Calu3 (cell line): ENCODE results near the gene ERGIC2. TPM values are rescaled to one million over a fixed set of nuclear protein-coding genes. Genes with fewer than 3 reads are reported as not detected.

Experiments used
- BruUV-seq: library from RNA; stranded (reverse); fragments of 400-500 nt; replicated peaks from 2 replicates; lab custom pipeline; 2021; lab: Mats Ljungman, UMichigan
- CTCF ChIA-PET: fragments of 300-600 bp; sonication (Branson Sonifier 250); formaldehyde crosslinking; loops from one replicate; lab custom pipeline; 2022; ENCODE audit warnings: antibody characterized with exemption; lab: Charles Lee
- DNase-seq: peaks from one replicate; pipeline ENCODE4 v3.0.0; 2022
- H3K27ac Mint-ChIP-seq: one replicate; pipeline ENCODE4 v1.8.0; 2022; ENCODE audit warnings: mixed read lengths; ENCODE audit not compliant: unreplicated experiment
- H3K27me3 Mint-ChIP-seq: one replicate; pipeline ENCODE4 v1.8.0; 2022; ENCODE audit warnings: mixed read lengths; ENCODE audit not compliant: unreplicated experiment
- H3K36me3 Mint-ChIP-seq: one replicate; pipeline ENCODE4 v1.8.0; 2022; ENCODE audit warnings: mild to moderate bottlenecking, moderate library complexity, mixed read lengths; ENCODE audit not compliant: insufficient read depth, unreplicated experiment
- H3K4me1 Mint-ChIP-seq: one replicate; pipeline ENCODE4 v1.8.0; 2022; ENCODE audit warnings: mild to moderate bottlenecking, low read depth, mixed read lengths; ENCODE audit not compliant: unreplicated experiment
- H3K4me3 Mint-ChIP-seq: one replicate; pipeline ENCODE4 v1.8.0; 2022; ENCODE audit warnings: mild to moderate bottlenecking, low read depth, moderate library complexity, mixed read lengths; ENCODE audit not compliant: unreplicated experiment
- H3K9me3 Mint-ChIP-seq: one replicate; pipeline ENCODE4 v1.8.0; 2022; ENCODE audit warnings: low read depth, mixed read lengths; ENCODE audit not compliant: unreplicated experiment
- intact Hi-C: fragments of 100-400 bp; cut with micrococcal nuclease; formaldehyde crosslinking; loops from one replicate; pipeline ENCODE4 v1.10.0; 2022; ENCODE audit not compliant: unreplicated experiment
- total RNA-seq: library from RNA; stranded (reverse); gene quantifications from 2 replicates; pipeline ENCODE4 v1.2.3, GENCODE V29; 2022
- TF ChIP-seq, protein P1 (sequence below): fragments of 200-600 bp; IDR thresholded peaks from one replicate; pipeline ENCODE4 v1.8.0; 2022; ENCODE audit warnings: antibody characterized with exemption; ENCODE audit not compliant: unreplicated experiment

ERGIC2 gene
- total RNA-seq, 1 experiment from 2014 or later: 112 TPM

- intact Hi-C loops: loop anchor here (10.0 kb wide), 1 partner anchor 166 kb away; the partner anchor contains the start of gene FAR2
- H3K4me3 Mint-ChIP-seq: no peak overlapping the region
- no peaks in the 10 kb centered on the region for H3K4me1 Mint-ChIP-seq
- no peak for DNase-seq
- BruUV-seq: no TSS peak
- H3K36me3 Mint-ChIP-seq: no peaks in the 10 kb centered on the region
- H3K9me3 Mint-ChIP-seq: no peaks in the 10 kb centered on the region
- H3K27ac Mint-ChIP-seq: no peak overlapping the region
- TF ChIP-seq, protein P1, sequence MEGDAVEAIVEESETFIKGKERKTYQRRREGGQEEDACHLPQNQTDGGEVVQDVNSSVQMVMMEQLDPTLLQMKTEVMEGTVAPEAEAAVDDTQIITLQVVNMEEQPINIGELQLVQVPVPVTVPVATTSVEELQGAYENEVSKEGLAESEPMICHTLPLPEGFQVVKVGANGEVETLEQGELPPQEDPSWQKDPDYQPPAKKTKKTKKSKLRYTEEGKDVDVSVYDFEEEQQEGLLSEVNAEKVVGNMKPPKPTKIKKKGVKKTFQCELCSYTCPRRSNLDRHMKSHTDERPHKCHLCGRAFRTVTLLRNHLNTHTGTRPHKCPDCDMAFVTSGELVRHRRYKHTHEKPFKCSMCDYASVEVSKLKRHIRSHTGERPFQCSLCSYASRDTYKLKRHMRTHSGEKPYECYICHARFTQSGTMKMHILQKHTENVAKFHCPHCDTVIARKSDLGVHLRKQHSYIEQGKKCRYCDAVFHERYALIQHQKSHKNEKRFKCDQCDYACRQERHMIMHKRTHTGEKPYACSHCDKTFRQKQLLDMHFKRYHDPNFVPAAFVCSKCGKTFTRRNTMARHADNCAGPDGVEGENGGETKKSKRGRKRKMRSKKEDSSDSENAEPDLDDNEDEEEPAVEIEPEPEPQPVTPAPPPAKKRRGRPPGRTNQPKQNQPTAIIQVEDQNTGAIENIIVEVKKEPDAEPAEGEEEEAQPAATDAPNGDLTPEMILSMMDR: no peak
- H3K27me3 Mint-ChIP-seq: no peaks in the 10 kb centered on the region
- CTCF ChIA-PET: no interaction called here
Observed at GRCh38 chr12:29310899-29311298, 70.1 kb downstream of the ERGIC2 start.

DNA sequence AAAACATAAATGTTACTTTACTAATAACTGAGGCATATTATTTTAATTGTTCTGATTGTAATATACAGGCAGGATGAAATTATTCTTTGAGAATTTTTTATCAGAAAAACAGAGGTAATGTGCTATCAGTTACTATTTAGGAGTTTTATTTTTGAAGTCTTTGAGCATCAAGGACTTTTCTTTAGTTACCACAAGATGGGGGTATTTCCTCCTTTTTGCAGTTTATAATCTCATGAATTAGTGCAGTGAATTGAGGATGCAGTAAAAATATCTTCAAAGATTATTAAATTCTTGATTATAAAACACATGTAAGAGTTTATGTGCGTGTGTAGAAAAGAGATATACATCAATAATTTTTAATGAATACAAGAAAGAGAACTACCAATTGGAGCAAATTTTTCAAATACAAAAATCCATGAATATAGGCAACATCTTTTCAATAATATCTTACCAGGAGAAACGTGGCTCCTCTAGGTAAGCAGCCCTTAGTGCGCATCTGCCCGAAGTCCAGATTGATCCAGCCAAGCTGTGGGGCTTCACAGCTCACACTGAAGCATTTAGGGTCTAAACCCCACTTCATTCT, 71.6 kb downstream of the ERGIC2 start:
- DNase-seq: no peak
- CTCF ChIA-PET: no interaction called here
- no peak overlapping the region for H3K4me3 Mint-ChIP-seq
- no TSS peak for BruUV-seq
- H3K4me1 Mint-ChIP-seq: no peaks in the 10 kb centered on the region
- intact Hi-C loops: loop anchor here (1.0 kb wide), 1 partner anchor 208 kb away; no protein-coding TSS in a partner anchor
- no peaks in the 10 kb centered on the region for H3K27me3 Mint-ChIP-seq
- H3K27ac Mint-ChIP-seq: no peak overlapping the region
- no peaks in the 10 kb centered on the region for H3K36me3 Mint-ChIP-seq
- H3K9me3 Mint-ChIP-seq: no peaks in the 10 kb centered on the region
- TF ChIP-seq, protein P1: no peak

DNA sequence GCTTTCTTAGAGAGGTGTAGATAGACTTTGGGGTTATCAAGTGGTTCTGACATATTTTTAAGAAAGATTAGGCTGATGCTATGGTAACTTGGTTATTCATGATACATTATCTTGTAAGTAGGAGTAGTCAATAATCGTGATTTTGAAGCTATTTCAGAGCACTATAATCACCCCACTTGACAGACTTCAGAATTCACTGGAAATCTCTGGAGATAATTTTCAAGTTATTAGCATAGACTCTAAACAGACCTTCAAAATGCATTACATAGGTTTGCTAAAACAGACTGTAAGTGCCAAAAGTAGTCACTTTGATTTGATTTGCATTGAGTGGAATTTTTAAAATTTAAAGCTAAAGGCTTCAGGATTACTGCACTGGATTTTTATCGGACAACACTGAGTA, 74.3 kb downstream of the ERGIC2 start:
- H3K4me3 Mint-ChIP-seq: no peak overlapping the region
- CTCF ChIA-PET: no interaction called here
- no TSS peak for BruUV-seq
- no peaks in the 10 kb centered on the region for H3K27me3 Mint-ChIP-seq
- H3K36me3 Mint-ChIP-seq: no peaks in the 10 kb centered on the region
- DNase-seq: no peak
- H3K9me3 Mint-ChIP-seq: no peaks in the 10 kb centered on the region
- TF ChIP-seq, protein P1: no peak
- intact Hi-C loops: no loop called here
- no peak overlapping the region for H3K27ac Mint-ChIP-seq
- no peaks in the 10 kb centered on the region for H3K4me1 Mint-ChIP-seq

GRCh38 chr12:29306266-29306665, 74.7 kb downstream of the ERGIC2 start:
- no peaks in the 10 kb centered on the region for H3K9me3 Mint-ChIP-seq

More at GRCh38 chr12:29306266-29306665, 74.7 kb downstream of the ERGIC2 start:
- intact Hi-C loops: no loop called here
- no TSS peak for BruUV-seq
- CTCF ChIA-PET: interaction anchor here (1.0 kb wide), 1 partner anchor 9 kb away, joined by 3 read pairs; no protein-coding TSS in a partner anchor
- no peak for DNase-seq
- TF ChIP-seq, protein P1: no peak
- Mint-ChIP-seq H3K36me3 (no peaks in the 10 kb centered on the region), H3K27me3 (no peaks in the 10 kb centered on the region), H3K27ac (no peak overlapping the region), H3K4me1 (no peaks in the 10 kb centered on the region), H3K4me3 (no peak overlapping the region)
